ENCODE measurements around the gene LY6G6D. TPM values are rescaled to one million over a fixed set of nuclear protein-coding genes. Genes with fewer than 3 reads are reported as not detected.

The LY6G6D gene
- total RNA-seq, 1 donor from 2014 or later, result not detected

- Mint-ChIP-seq H3K27me3 (ENCODE audit: low read depth) (no peaks in the 10 kb centered on the region), H3K4me1 (peaks cover 20% of the 10 kb centered on the region), H3K27ac (ENCODE audit: unreplicated experiment) (peak overlapping the region; percentile 91), H3K36me3 (ENCODE audit: low read depth) (peaks cover 5% of the 10 kb centered on the region), H3K9me3 (no peaks in the 10 kb centered on the region), H3K4me3 (peak overlapping the region; percentile 94)
- TF ChIP-seq, protein P1, sequence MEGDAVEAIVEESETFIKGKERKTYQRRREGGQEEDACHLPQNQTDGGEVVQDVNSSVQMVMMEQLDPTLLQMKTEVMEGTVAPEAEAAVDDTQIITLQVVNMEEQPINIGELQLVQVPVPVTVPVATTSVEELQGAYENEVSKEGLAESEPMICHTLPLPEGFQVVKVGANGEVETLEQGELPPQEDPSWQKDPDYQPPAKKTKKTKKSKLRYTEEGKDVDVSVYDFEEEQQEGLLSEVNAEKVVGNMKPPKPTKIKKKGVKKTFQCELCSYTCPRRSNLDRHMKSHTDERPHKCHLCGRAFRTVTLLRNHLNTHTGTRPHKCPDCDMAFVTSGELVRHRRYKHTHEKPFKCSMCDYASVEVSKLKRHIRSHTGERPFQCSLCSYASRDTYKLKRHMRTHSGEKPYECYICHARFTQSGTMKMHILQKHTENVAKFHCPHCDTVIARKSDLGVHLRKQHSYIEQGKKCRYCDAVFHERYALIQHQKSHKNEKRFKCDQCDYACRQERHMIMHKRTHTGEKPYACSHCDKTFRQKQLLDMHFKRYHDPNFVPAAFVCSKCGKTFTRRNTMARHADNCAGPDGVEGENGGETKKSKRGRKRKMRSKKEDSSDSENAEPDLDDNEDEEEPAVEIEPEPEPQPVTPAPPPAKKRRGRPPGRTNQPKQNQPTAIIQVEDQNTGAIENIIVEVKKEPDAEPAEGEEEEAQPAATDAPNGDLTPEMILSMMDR (conservative IDR thresholded peaks at IDR 0.05), result no peak
- no peak for DNase-seq (ENCODE audit: low read depth, low spot score)
Measured at GRCh38 chr6:31702405-31702818, 12.7 kb upstream of the LY6G6D start.

DNA sequence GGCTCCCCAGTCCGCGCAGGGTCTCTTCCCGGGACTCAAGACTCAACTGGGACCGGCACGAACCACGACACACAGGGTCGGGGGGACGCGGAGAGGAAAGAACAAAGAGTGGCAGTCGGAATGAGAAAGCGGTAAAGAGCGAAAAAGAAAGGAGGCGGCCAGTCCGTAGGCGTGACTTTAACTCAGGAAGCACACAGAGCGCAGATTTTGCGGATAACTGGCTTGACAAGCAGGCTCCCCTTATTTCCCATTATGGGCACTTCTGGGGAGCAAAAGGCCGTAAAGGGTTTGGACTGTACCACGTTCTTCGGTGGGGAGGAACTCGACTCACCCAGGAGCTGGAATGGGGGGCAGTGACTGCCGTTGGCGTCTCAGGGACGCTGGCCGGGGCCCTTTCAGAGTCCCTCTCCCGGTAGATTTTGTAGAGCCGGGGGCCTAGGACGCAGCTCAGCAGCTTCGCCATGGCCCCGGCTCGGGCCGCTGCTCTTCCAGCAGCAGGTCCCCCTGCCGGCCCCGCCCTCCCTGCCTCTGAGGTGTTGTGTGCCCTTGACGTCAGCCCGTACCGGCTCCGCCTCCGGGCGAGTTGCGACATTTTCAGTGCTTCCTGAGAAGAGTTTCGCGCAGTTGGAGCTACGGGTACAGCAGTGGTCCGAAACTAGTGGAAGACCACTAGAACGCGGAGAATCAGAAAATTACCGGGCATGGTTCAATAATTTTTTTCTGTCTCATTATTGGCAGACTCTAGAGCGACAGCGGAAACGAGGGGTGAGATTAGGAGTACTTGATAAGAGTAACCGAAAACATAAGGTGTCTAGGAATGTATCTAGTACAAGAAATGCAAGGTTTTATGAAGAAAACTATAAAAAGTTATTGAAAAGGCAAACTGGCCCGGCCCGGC, 12.1 kb upstream of the LY6G6D start, which contains the start of gene ABHD16A:
TSS of gene ABHD16A (minus strand) at position 506 of the 898 bp plus-strand sequence. CDS start at position 463, 43 bp downstream.
- H3K36me3 Mint-ChIP-seq (ENCODE audit: low read depth), result peaks cover under 1% of the 10 kb centered on the region
- H3K9me3 Mint-ChIP-seq, result no peaks in the 10 kb centered on the region
- H3K27ac Mint-ChIP-seq (ENCODE audit: unreplicated experiment), result peak within 1 kb of the TSS; percentile 91
- TF ChIP-seq, protein P1 (conservative IDR thresholded peaks at IDR 0.05), result peak; percentile 20
- DNase-seq (ENCODE audit: low read depth, low spot score), result peak; percentile 94
- peak within 1 kb of the TSS; percentile 94 for H3K4me3 Mint-ChIP-seq
- peaks cover 20% of the 10 kb centered on the region for H3K4me1 Mint-ChIP-seq
- no peaks in the 10 kb centered on the region for H3K27me3 Mint-ChIP-seq (ENCODE audit: low read depth)

GRCh38 chr6:31705931-31706330, 9.2 kb upstream of the LY6G6D start:
- Mint-ChIP-seq H3K27me3 (ENCODE audit: low read depth) (no peaks in the 10 kb centered on the region), H3K4me1 (peaks cover 18% of the 10 kb centered on the region), H3K4me3 (no peak overlapping the region), H3K9me3 (no peaks in the 10 kb centered on the region), H3K36me3 (ENCODE audit: low read depth) (no peaks in the 10 kb centered on the region), H3K27ac (ENCODE audit: unreplicated experiment) (no peak overlapping the region)
- DNase-seq (ENCODE audit: low read depth, low spot score), result no peak
- TF ChIP-seq, protein P1 (conservative IDR thresholded peaks at IDR 0.05), result no peak

DNA sequence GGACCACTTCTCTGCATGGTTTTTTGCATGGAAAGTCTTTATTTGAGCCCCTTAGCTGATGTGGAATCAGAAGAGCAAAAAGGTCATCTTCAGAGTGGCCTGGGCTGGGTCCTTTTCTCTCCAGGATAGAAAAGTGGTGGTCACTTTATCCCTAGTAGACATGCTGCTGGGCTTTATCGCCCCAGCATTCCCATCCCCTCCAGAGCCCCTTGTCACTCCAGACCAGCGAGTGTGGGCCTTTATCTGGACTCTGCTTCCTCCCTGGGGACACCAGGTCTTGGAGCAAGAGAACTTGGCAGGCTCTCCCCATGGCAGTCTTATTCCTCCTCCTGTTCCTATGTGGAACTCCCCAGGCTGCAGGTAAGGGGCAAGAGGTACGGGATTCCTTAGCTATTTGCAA, 8.5 kb upstream of the LY6G6D start, which contains the start of gene LY6G6F:
TSS of gene LY6G6F (plus strand) at position 268 of the 400 bp plus-strand sequence. CDS start at position 309, 41 bp downstream.
- H3K27ac Mint-ChIP-seq (ENCODE audit: unreplicated experiment), result no peak within 1 kb of the TSS
- TF ChIP-seq, protein P1 (conservative IDR thresholded peaks at IDR 0.05), result no peak
- no peaks in the 10 kb centered on the region for H3K9me3 Mint-ChIP-seq
- H3K36me3 Mint-ChIP-seq (ENCODE audit: low read depth), result no peaks in the 10 kb centered on the region
- H3K27me3 Mint-ChIP-seq (ENCODE audit: low read depth), result no peaks in the 10 kb centered on the region
- peaks cover 11% of the 10 kb centered on the region for H3K4me1 Mint-ChIP-seq
- no peak for DNase-seq (ENCODE audit: low read depth, low spot score)
- peak within 1 kb of the TSS; percentile 65 for H3K4me3 Mint-ChIP-seq

GRCh38 chr6:31707701-31708100, 7.4 kb upstream of the LY6G6D start:
- Mint-ChIP-seq H3K9me3 (no peaks in the 10 kb centered on the region), H3K27me3 (ENCODE audit: low read depth) (no peaks in the 10 kb centered on the region), H3K36me3 (ENCODE audit: low read depth) (no peaks in the 10 kb centered on the region), H3K4me1 (peaks cover 12% of the 10 kb centered on the region), H3K27ac (ENCODE audit: unreplicated experiment) (no peak overlapping the region), H3K4me3 (no peak overlapping the region)
- no peak for DNase-seq (ENCODE audit: low read depth, low spot score)
- TF ChIP-seq, protein P1 (conservative IDR thresholded peaks at IDR 0.05), result no peak

Data from neural crest cell (in vitro differentiated cells).